HepG2 (cell line): Measurements from ENCODE around the gene NFATC2. TPM values are rescaled to one million over a fixed set of nuclear protein-coding genes. Genes with fewer than 3 reads are reported as not detected.

Experiments used
- ATAC-seq: fragments of 200-7000 bp; cut with Tn5 transposase; 3 replicates; pipeline ENCODE4 v1.9.1; 2020; ENCODE audit warnings: mild to moderate bottlenecking, moderate library complexity
- BruUV-seq: library from RNA; stranded (reverse); fragments of 400-500 nt; replicated peaks from 2 replicates; lab custom pipeline; 2021; lab: Mats Ljungman, UMichigan
- CTCF ChIA-PET: fragments of 300-600 bp; formaldehyde crosslinking; extraction: SDS; loops from one replicate; lab custom pipeline; 2021; ENCODE audit warnings: low total read pairs, inconsistent platforms, low intra/inter-chr PET ratio; lab: Yijun Ruan, JAX
- POLR2A ChIA-PET: fragments of 350-600 bp; sonication (Branson Sonifier 250); formaldehyde crosslinking; loops from one replicate; lab custom pipeline; 2020; ENCODE audit warnings: antibody characterized with exemption, inconsistent platforms; lab: Yijun Ruan, JAX
- DNase-seq: peaks from one replicate; pipeline ENCODE4 v3.0.0-alpha.2; 2015; ENCODE audit warnings: low spot score
- FAIRE-seq: peaks from 3 replicates; lab custom pipeline; 2011; peaks lifted over from hg19 to GRCh38; lab: Jason Lieb, UNC
- H2AFZ ChIP-seq: one replicate; pipeline ENCODE4 v1.6.1; 2011; ENCODE audit warnings: low read length, inconsistent platforms
- H3K27ac ChIP-seq: fragments of 300-600 bp; 3 replicates; pipeline ENCODE4 v1.8.0; 2011; ENCODE audit warnings: mixed run types, mild to moderate bottlenecking, mixed read lengths, low read length, inconsistent platforms; ENCODE audit not compliant: insufficient read depth; ENCODE audit errors: extremely low read length
- H3K27me3 ChIP-seq, 2 experiments: fragments of 200-600 bp in 1 of 2; 2 replicates in 1 of 2; 3 replicates in 1 of 2; pipeline versions ENCODE4 v1.6.0 to v1.8.0; 2011; ENCODE audit warnings: low read length in 2 of 2, mild to moderate bottlenecking in 2 of 2, moderate library complexity in 2 of 2, inconsistent platforms in 1 of 2; ENCODE audit not compliant: insufficient read depth in 2 of 2, control insufficient read depth in 1 of 2
- H3K36me3 ChIP-seq, 2 experiments: fragments of 200-600 bp in 1 of 2; replicated peaks in 1 of 2; 2 replicates in 1 of 2; 3 replicates in 1 of 2; pipeline versions ENCODE4 v1.5.1 to v1.8.0; 2011; ENCODE audit warnings: low read length in 2 of 2, inconsistent platforms in 1 of 2; ENCODE audit not compliant: insufficient read depth in 2 of 2, control insufficient read depth in 1 of 2
- H3K4me1 ChIP-seq: 2 replicates; pipeline ENCODE4 v1.5.1; 2012; ENCODE audit warnings: low read length, inconsistent platforms; ENCODE audit not compliant: insufficient read depth
- H3K4me2 ChIP-seq: 2 replicates; pipeline ENCODE4 v1.6.0; 2011; ENCODE audit warnings: low read depth, low read length, inconsistent platforms
- H3K4me3 ChIP-seq, 3 experiments: fragments of 200-600 bp in 1 of 3; sonication (generic), shearing (Covaris generic) in 1 of 3; replicated peaks in 1 of 3; 2 replicates each; pipeline ENCODE4 v1.5.1; 2011 to 2016; ENCODE audit warnings: low read length in 3 of 3, inconsistent platforms in 2 of 3, low read depth in 2 of 3, mild to moderate bottlenecking in 2 of 3, control low read depth in 1 of 3, mixed read lengths in 1 of 3; ENCODE audit not compliant: insufficient read depth in 1 of 3
- H3K79me2 ChIP-seq: one replicate; pipeline ENCODE4 v1.6.1; 2011; ENCODE audit warnings: low read length, inconsistent platforms; ENCODE audit not compliant: insufficient read depth
- H3K9ac ChIP-seq: 2 replicates; pipeline ENCODE4 v1.6.0; 2011; ENCODE audit warnings: mild to moderate bottlenecking, low read depth, low read length, inconsistent platforms; ENCODE audit not compliant: insufficient read depth
- H3K9me3 ChIP-seq: 2 replicates; pipeline ENCODE4 v1.5.1; 2012; ENCODE audit warnings: mild to moderate bottlenecking, low read length
- H4K20me1 ChIP-seq: 2 replicates; pipeline ENCODE4 v1.6.0; 2011; ENCODE audit warnings: inconsistent platforms, mild to moderate bottlenecking, low read length, moderate library complexity; ENCODE audit not compliant: insufficient read depth
- HINFP ChIP-seq: sonication (generic); formaldehyde crosslinking; IDR thresholded peaks from 2 replicates; pipeline ENCODE4 v1.4.0; 2020; ENCODE audit warnings: low read depth, mild to moderate bottlenecking, missing genetic modification reagents
- KLF16 ChIP-seq, 2 experiments: sonication (generic) in 1 of 2; formaldehyde crosslinking in 1 of 2; IDR thresholded peaks; 2 replicates each; pipeline versions ENCODE4 v1.6.1 to v1.8.0; 2016 to 2023; ENCODE audit warnings: missing genetic modification reagents in 2 of 2, missing compliant biosample characterization in 1 of 2
- MZF1 ChIP-seq: sonication (generic); formaldehyde crosslinking; IDR thresholded peaks from 2 replicates; pipeline ENCODE4 v1.8.1; 2023; ENCODE audit warnings: mild to moderate bottlenecking, missing genetic modification reagents, borderline replicate concordance
- NR3C1 ChIP-seq: sonication (generic); formaldehyde crosslinking; IDR thresholded peaks from 2 replicates; pipeline ENCODE4 v1.4.0; 2020; ENCODE audit warnings: missing genetic modification reagents
- ZNF564 ChIP-seq: sonication (generic); formaldehyde crosslinking; IDR thresholded peaks from 2 replicates; pipeline ENCODE4 v1.8.1; 2023; ENCODE audit warnings: mild to moderate bottlenecking, missing genetic modification reagents
- ZNF629 ChIP-seq: sonication (generic); formaldehyde crosslinking; conservative IDR thresholded peaks from 2 replicates; pipeline ENCODE4 v1.5.0; 2020; ENCODE audit warnings: missing genetic modification reagents
- WGBS: methylation state at CpG from one replicate; pipeline ENCODE4 v1.1.6; 2017; ENCODE audit warnings: low lambda C conversion rate; 5-methylcytosine and 5-hydroxymethylcytosine counted together
- in situ Hi-C: cut with HindIII; loops from 2 replicates; pipeline ENCODE4 v1.10.0; 2017; ENCODE audit warnings: low pct_unique_long_range_greater_than_20kb; ENCODE audit not compliant: extremely low pct_ligation_motif_present
- intact Hi-C: fragments of 100-400 bp; cut with micrococcal nuclease; formaldehyde crosslinking; loops from one replicate; pipeline ENCODE4 v1.10.0; 2022; ENCODE audit not compliant: unreplicated experiment
- polyA plus RNA-seq, 8 experiments: library from polyadenylated mRNA; depleted of rRNA in 3 of 8; stranded (reverse) in 7 of 8; unstranded in 1 of 8; fragments of >200 nt; fragmentation: Illumina TruSeq in 4 of 8; extraction: Trizol in 4 of 8; gene quantifications; 2 replicates each; pipeline versions ENCODE4 v1.2.1 to v1.2.3, GENCODE V29; 2011 to 2016; ENCODE audit warnings: low read depth in 4 of 8, missing spikeins in 1 of 8, mixed read lengths in 1 of 8; ENCODE audit not compliant: insufficient read depth in 1 of 8
- total RNA-seq, 5 experiments: library from RNA; depleted of rRNA; stranded (reverse); fragments of >200 nt; fragmentation: Illumina TruSeq; extraction: Trizol; gene quantifications; 2 replicates each; pipeline ENCODE4 v1.2.3, GENCODE V29; 2016; ENCODE audit warnings: low read depth in 1 of 5

NFATC2 gene
- total and polyA plus RNA-seq, 2 of the 13 experiments (the other 11 are each of a cell fraction or from before 2014, with no cell fraction given), result 1.9 to 3.3 TPM

- TF ChIP-seq ZNF564 (CRISPR knock-in tag), result no peak
- no peak for TF ChIP-seq MZF1 (CRISPR knock-in tag)
- no peak for TF ChIP-seq HINFP
Observed at GRCh38 chr20:51467956-51468626, 74.4 kb downstream of the NFATC2 start (continued).

- intact Hi-C loops, result no loop called here
- no peak for FAIRE-seq
- peaks cover 0 to 18% of the 10 kb centered on the region in 2 experiments; a peak in 3 of 5 replicates for H3K36me3 ChIP-seq
- WGBS, result 83% methylated on average over 8 of the region's 9 CpGs
- no TSS peak for BruUV-seq
- POLR2A ChIA-PET, result no interaction called here
- TF ChIP-seq NR3C1 (no peak), KLF16 (CRISPR knock-in tag; IDR thresholded peaks at IDR 0.05) (no peak), ZNF629 (CRISPR knock-in tag) (peak; percentile 80)
- TF ChIP-seq, all 625 proteins: peak for 1
- H3K4me2 ChIP-seq, result no peak overlapping the region
- H3K79me2 ChIP-seq, result no peaks in the 10 kb centered on the region
- no peaks in the 10 kb centered on the region for H4K20me1 ChIP-seq
- no peak overlapping the region for H3K9ac ChIP-seq
- no peak for DNase-seq
- in situ Hi-C loops, result no loop called here
- CTCF ChIA-PET, result no interaction called here
- H3K4me1 ChIP-seq, result no peaks in the 10 kb centered on the region
- H3K9me3 ChIP-seq, result no peaks in the 10 kb centered on the region
- H2AFZ ChIP-seq, result no peak overlapping the region
- H3K27ac ChIP-seq, result no peak overlapping the region
- no peaks in the 10 kb centered on the region for H3K27me3 ChIP-seq
- no peak overlapping the region for H3K4me3 ChIP-seq
- no peak for ATAC-seq
Observed at GRCh38 chr20:51463998-51464397, 78.5 kb downstream of the NFATC2 start.
